CD14-positive monocyte (primary cell): ENCODE data around the gene OARD1. TPM values are rescaled to one million over a fixed set of nuclear protein-coding genes. Genes with fewer than 3 reads are reported as not detected.

Experiments used
- DNase-seq, 3 donors: peaks; one replicate each; pipeline ENCODE4 v3.0.0-alpha.2; 2011 to 2022
- H2AFZ ChIP-seq: 2 replicates; pipeline ENCODE4 v1.6.0; 2012; ENCODE audit warnings: mild to moderate bottlenecking, low read depth, low read length, inconsistent platforms; ENCODE audit not compliant: insufficient read depth, poor library complexity, severe bottlenecking
- H3K27ac ChIP-seq, 2 donors: 1 replicate in 1 of 2; 2 replicates in 1 of 2; pipeline ENCODE4 v1.5.1; 2012 to 2013; ENCODE audit warnings: low read length in 2 of 2, control low read depth in 1 of 2, inconsistent platforms in 1 of 2, low read depth in 1 of 2, mild to moderate bottlenecking in 1 of 2
- H3K27me3 ChIP-seq, 2 donors: one replicate each; pipeline versions ENCODE4 v1.6.0 to v1.6.1; 2011 to 2013; ENCODE audit warnings: low read length in 2 of 2; ENCODE audit not compliant: control insufficient read depth in 2 of 2, insufficient read depth in 2 of 2
- H3K36me3 ChIP-seq, 2 donors: replicated peaks in 1 of 2; 1 replicate in 1 of 2; 2 replicates in 1 of 2; pipeline versions ENCODE4 v1.5.1 to v1.6.1; 2012 to 2013; ENCODE audit warnings: low read length in 2 of 2, control low read depth in 1 of 2, inconsistent platforms in 1 of 2, mild to moderate bottlenecking in 1 of 2; ENCODE audit not compliant: insufficient read depth in 2 of 2, control insufficient read depth in 1 of 2
- H3K4me1 ChIP-seq, 2 donors: 1 replicate in 1 of 2; 2 replicates in 1 of 2; pipeline versions ENCODE4 v1.5.1 to v1.6.1; 2012 to 2013; ENCODE audit warnings: low read length in 2 of 2, control low read depth in 1 of 2, inconsistent platforms in 1 of 2, mild to moderate bottlenecking in 1 of 2, moderate library complexity in 1 of 2; ENCODE audit not compliant: insufficient read depth in 2 of 2, control insufficient read depth in 1 of 2
- H3K4me2 ChIP-seq: replicated peaks from 2 replicates; pipeline ENCODE3; 2012; ENCODE audit warnings: low read length, moderate library complexity, mild to moderate bottlenecking; ENCODE audit not compliant: poor library complexity, severe bottlenecking; ENCODE audit errors: extremely low read depth
- H3K4me3 ChIP-seq, 3 experiments: fragments of 200-600 bp in 1 of 3; sonication (generic) in 1 of 3; replicated peaks in 1 of 3; 1 replicate in 2 of 3; 2 replicates in 1 of 3; pipeline ENCODE4 v1.5.1; 2011 to 2013; ENCODE audit warnings: low read length in 3 of 3, mild to moderate bottlenecking in 3 of 3, control low read depth in 2 of 3, low read depth in 2 of 3, inconsistent platforms in 1 of 3, moderate library complexity in 1 of 3
- H3K79me2 ChIP-seq: 2 replicates; pipeline ENCODE4 v1.6.0; 2012; ENCODE audit warnings: mild to moderate bottlenecking, control low read depth, inconsistent platforms, low read length, moderate library complexity; ENCODE audit not compliant: insufficient read depth
- H3K9ac ChIP-seq: 2 replicates; pipeline ENCODE4 v1.6.0; 2017; ENCODE audit warnings: low read length, mild to moderate bottlenecking; ENCODE audit not compliant: insufficient read depth, poor library complexity, severe bottlenecking
- H3K9me3 ChIP-seq, 2 donors: replicated peaks in 1 of 2; 1 replicate in 1 of 2; 2 replicates in 1 of 2; pipeline versions ENCODE4 v1.5.1 to v1.6.1; 2012 to 2013; ENCODE audit warnings: low read length in 2 of 2, control low read depth in 1 of 2; ENCODE audit not compliant: control insufficient read depth in 1 of 2, insufficient read depth in 1 of 2
- H4K20me1 ChIP-seq: 2 replicates; pipeline ENCODE4 v1.6.0; 2012; ENCODE audit warnings: mild to moderate bottlenecking, low read length, control low read depth, moderate library complexity; ENCODE audit not compliant: insufficient read depth
- H3K27ac Mint-ChIP-seq, 7 donors: one replicate each; pipeline ENCODE4 v1.8.0; 2020; ENCODE audit warnings: mild to moderate bottlenecking in 7 of 7, mixed read lengths in 7 of 7, moderate library complexity in 6 of 7, inconsistent platforms in 2 of 7
- H3K27me3 Mint-ChIP-seq, 3 donors: one replicate each; pipeline ENCODE4 v1.8.0; 2021 to 2022; ENCODE audit warnings: low read depth in 3 of 3, mild to moderate bottlenecking in 3 of 3, mixed read lengths in 3 of 3, moderate library complexity in 3 of 3, inconsistent platforms in 1 of 3
- H3K36me3 Mint-ChIP-seq, 2 donors: one replicate each; pipeline ENCODE4 v1.8.0; 2020; ENCODE audit warnings: mixed read lengths in 2 of 2, inconsistent platforms in 1 of 2, mild to moderate bottlenecking in 1 of 2
- H3K4me1 Mint-ChIP-seq: one replicate; pipeline ENCODE4 v1.8.0; 2020; ENCODE audit warnings: mild to moderate bottlenecking, mixed read lengths
- H3K4me3 Mint-ChIP-seq, 2 donors: one replicate each; pipeline ENCODE4 v1.8.0; 2020; ENCODE audit warnings: mild to moderate bottlenecking in 2 of 2, mixed read lengths in 2 of 2, moderate library complexity in 1 of 2
- H3K9me3 Mint-ChIP-seq, 7 donors: one replicate each; pipeline ENCODE4 v1.8.0; 2020 to 2022; ENCODE audit warnings: mixed read lengths in 7 of 7, mild to moderate bottlenecking in 6 of 7, moderate library complexity in 6 of 7, inconsistent platforms in 2 of 7
- WGBS: methylation state at CpG from one replicate; pipeline ENCODE4 v1.1.5; 2013; ENCODE audit warnings: missing lambda C conversion rate; ENCODE audit not compliant: insufficient coverage; 5-methylcytosine and 5-hydroxymethylcytosine counted together
- intact Hi-C, 2 donors: fragments of 100-400 bp; cut with micrococcal nuclease; formaldehyde crosslinking; loops; one replicate each; pipeline versions ENCODE4 v1.15.0 to v1.15.1; 2023
- polyA plus RNA-seq, 3 donors: library from polyadenylated mRNA; depleted of rRNA in 1 of 3; unstranded in 2 of 3; stranded (reverse) in 1 of 3; fragments of 300-500 nt in 2 of 3; fragments of >200 nt in 1 of 3; fragmentation: Illumina TruSeq in 2 of 3; gene quantifications; 1 replicate in 2 of 3; 2 replicates in 1 of 3; pipeline ENCODE4 v1.2.3, GENCODE V29; 2012 to 2021
- TF ChIP-seq, protein P1 (sequence below): fragments of 200-600 bp; IDR thresholded peaks from one replicate; pipeline ENCODE4 v1.8.0; 2022; ENCODE audit warnings: antibody characterized with exemption, mild to moderate bottlenecking

OARD1 gene
- polyA plus RNA-seq, 3 donors: 6.5 to 23.6 (median 16.8) TPM

DNA sequence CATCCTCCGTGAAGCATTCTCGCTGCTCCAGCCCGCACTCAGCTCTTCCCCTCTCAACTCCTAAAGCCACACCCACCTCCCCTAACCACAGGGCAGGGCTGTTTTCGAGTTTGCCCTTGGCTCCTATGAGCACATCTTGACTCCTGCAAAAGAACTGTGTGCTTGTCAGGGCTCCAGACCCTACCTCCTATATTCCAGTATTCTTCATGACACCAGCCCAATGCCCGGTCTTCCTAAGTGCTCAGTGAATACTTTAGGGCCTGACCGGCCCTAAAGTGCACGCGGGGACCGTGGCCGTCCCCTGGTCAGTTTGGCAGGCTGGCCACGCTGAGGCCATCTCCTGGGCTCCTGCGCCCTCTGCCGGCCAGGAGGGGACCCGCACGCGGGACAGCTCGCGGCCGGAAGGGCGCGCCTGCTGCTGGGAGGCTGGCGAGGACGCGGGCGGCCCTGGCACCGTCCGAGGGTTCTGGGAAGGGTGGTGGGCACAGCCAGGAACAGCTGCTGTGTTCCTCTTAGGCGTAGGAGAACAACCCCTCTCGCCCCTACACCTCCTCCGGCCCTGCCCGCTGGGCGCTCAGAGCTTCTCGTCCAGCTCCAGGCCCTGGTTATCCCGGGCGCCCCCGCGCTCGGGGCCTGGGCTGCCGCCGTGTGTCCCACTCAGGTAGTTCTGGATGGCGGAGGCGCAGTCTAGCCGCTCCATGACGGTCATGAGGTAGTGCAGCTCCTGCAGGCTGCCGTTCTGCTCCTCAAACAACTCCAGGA, 44.2 kb downstream of the OARD1 start:
- peak overlapping the region in 1 of 2 donors; percentile 47 for H3K27ac ChIP-seq
- peaks cover 22 to 27% of the 10 kb centered on the region in 2 donors for H3K4me1 ChIP-seq
- 5% methylated on average over 43 of the region's 45 CpGs for WGBS
- peak overlapping the region; percentile 30 to 76 (median 49) for H3K4me3 ChIP-seq
- peak overlapping the region; percentile 79 to 96 for H3K4me3 Mint-ChIP-seq
- TF ChIP-seq, protein P1, sequence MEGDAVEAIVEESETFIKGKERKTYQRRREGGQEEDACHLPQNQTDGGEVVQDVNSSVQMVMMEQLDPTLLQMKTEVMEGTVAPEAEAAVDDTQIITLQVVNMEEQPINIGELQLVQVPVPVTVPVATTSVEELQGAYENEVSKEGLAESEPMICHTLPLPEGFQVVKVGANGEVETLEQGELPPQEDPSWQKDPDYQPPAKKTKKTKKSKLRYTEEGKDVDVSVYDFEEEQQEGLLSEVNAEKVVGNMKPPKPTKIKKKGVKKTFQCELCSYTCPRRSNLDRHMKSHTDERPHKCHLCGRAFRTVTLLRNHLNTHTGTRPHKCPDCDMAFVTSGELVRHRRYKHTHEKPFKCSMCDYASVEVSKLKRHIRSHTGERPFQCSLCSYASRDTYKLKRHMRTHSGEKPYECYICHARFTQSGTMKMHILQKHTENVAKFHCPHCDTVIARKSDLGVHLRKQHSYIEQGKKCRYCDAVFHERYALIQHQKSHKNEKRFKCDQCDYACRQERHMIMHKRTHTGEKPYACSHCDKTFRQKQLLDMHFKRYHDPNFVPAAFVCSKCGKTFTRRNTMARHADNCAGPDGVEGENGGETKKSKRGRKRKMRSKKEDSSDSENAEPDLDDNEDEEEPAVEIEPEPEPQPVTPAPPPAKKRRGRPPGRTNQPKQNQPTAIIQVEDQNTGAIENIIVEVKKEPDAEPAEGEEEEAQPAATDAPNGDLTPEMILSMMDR: peak; percentile 100
- peaks cover 0 to 5% (median 4%) of the 10 kb centered on the region in 3 donors for H3K27me3 Mint-ChIP-seq
- peaks cover 28% of the 10 kb centered on the region for H3K4me1 Mint-ChIP-seq
- DNase-seq: peak; percentile 65 to 74 (median 70)
- H3K9ac ChIP-seq: peak overlapping the region; percentile 67
- peak overlapping the region; percentile 96 for H2AFZ ChIP-seq
- H3K36me3 ChIP-seq: no peaks in the 10 kb centered on the region
- H3K4me2 ChIP-seq: peak overlapping the region; percentile 90
- no peaks in the 10 kb centered on the region for H3K36me3 Mint-ChIP-seq
- H3K27me3 ChIP-seq: no peaks in the 10 kb centered on the region
- H4K20me1 ChIP-seq: no peaks in the 10 kb centered on the region
- no peaks in the 10 kb centered on the region for H3K9me3 ChIP-seq
- intact Hi-C loops: loop anchor here in 1 of 2 donors (1.0 kb wide), 1 partner anchor 22 kb away; no protein-coding TSS in a partner anchor
- H3K9me3 Mint-ChIP-seq: peaks cover 0 to 2% (median 0%) of the 10 kb centered on the region in 7 donors
- H3K27ac Mint-ChIP-seq: peak overlapping the region in 5 of 7 donors; percentile 52 to 83 (median 61)
- H3K79me2 ChIP-seq: no peaks in the 10 kb centered on the region

DNA sequence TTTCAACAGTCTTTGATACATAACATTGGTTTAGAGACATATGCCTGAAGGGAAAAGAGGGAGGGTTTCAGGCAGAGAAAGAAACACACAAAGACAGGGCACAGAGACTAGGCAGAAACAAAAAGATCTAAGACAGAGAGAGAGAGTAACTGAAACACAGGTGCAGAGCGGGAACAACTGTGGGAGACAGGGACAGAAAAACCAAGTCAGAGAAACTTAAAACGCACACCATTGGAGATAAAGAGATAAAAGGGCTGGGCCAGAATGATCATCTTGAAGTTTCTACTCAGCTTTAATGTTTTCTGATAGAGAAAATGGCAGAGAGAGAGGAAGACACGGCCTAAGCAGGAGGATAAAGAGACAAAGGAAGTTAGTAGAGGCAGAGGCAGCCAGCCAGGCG, 44.9 kb downstream of the OARD1 start:
- TF ChIP-seq, protein P1: no peak
- peaks cover 22 to 27% of the 10 kb centered on the region in 2 donors for H3K4me1 ChIP-seq

More for the DNA sequence above, 44.9 kb downstream of the OARD1 start:
- H3K27ac Mint-ChIP-seq: peak overlapping the region in 3 of 7 donors; percentile 7 to 83 (median 52)
- H4K20me1 ChIP-seq: no peaks in the 10 kb centered on the region
- no peak overlapping the region for H3K9ac ChIP-seq
- H3K4me1 Mint-ChIP-seq: peaks cover 28% of the 10 kb centered on the region
- peaks cover 0 to 5% (median 4%) of the 10 kb centered on the region in 3 donors for H3K27me3 Mint-ChIP-seq
- H2AFZ ChIP-seq: peak overlapping the region; percentile 96
- no peaks in the 10 kb centered on the region for H3K36me3 Mint-ChIP-seq
- no peaks in the 10 kb centered on the region for H3K27me3 ChIP-seq
- H3K9me3 ChIP-seq: no peaks in the 10 kb centered on the region
- no peak for DNase-seq
- peaks cover 0 to 2% (median 0%) of the 10 kb centered on the region in 7 donors for H3K9me3 Mint-ChIP-seq
- H3K4me3 Mint-ChIP-seq: peak overlapping the region; percentile 79 to 96
- H3K4me3 ChIP-seq: peak overlapping the region in 2 of 3 experiments; percentile 30 to 76
- peak overlapping the region; percentile 90 for H3K4me2 ChIP-seq
- H3K36me3 ChIP-seq: no peaks in the 10 kb centered on the region
- WGBS: no CpG with 5 or more reads among the region's 4 CpGs
- H3K79me2 ChIP-seq: no peaks in the 10 kb centered on the region
- no peak overlapping the region for H3K27ac ChIP-seq
- intact Hi-C loops: loop anchor here in 1 of 2 donors (1.0 kb wide), 1 partner anchor 21 kb away; no protein-coding TSS in a partner anchor
